Testis (tissue), 2 donors: ENCODE results near the gene TTC9C.

Source experiments
- POLR2A ChIP-seq: fragments of 450-650 bp; IDR thresholded peaks from one replicate; pipeline ENCODE4 v1.6.1; 2017; ENCODE audit warnings: antibody characterized with exemption, mild to moderate bottlenecking, moderate library complexity
- TF ChIP-seq, protein P1 (sequence below), 3 experiments: fragments of 450-650 bp in 2 of 3; fragments of 200-600 bp in 1 of 3; sonication (generic) in 1 of 3; IDR thresholded peaks; one replicate each; pipeline ENCODE4 v1.5.1; 2016 to 2019; ENCODE audit warnings: antibody characterized with exemption in 3 of 3, mild to moderate bottlenecking in 2 of 3, moderate library complexity in 1 of 3

DNA sequence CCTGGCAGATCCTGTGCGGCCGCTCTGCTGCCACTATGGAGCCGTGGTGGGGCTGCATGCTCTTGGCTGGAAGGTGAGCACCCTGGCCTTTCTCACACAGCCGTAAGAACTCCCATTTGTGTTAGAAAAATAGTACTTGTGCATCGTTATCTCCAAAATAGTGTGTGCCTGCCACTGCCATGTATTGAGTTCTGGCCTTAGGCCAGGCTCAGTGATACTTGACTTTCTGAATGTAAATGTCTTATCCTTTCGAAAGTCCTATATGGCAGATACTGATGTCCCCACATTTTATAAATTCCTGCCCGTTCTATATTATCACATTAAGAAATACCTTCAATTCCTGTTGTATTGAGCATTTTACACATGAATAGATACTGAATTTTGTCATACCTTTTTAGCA is 54.5 kb downstream of the TTC9C start:
- TF ChIP-seq, protein P1, sequence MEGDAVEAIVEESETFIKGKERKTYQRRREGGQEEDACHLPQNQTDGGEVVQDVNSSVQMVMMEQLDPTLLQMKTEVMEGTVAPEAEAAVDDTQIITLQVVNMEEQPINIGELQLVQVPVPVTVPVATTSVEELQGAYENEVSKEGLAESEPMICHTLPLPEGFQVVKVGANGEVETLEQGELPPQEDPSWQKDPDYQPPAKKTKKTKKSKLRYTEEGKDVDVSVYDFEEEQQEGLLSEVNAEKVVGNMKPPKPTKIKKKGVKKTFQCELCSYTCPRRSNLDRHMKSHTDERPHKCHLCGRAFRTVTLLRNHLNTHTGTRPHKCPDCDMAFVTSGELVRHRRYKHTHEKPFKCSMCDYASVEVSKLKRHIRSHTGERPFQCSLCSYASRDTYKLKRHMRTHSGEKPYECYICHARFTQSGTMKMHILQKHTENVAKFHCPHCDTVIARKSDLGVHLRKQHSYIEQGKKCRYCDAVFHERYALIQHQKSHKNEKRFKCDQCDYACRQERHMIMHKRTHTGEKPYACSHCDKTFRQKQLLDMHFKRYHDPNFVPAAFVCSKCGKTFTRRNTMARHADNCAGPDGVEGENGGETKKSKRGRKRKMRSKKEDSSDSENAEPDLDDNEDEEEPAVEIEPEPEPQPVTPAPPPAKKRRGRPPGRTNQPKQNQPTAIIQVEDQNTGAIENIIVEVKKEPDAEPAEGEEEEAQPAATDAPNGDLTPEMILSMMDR (IDR thresholded peaks at IDR 0.05), result no peak
- TF ChIP-seq POLR2A, result no peak
